WTC11 (cell line): ENCODE measurements around the gene ARHGAP26.

Experiments
- ELF4 ChIP-seq: sonication (generic); formaldehyde crosslinking; IDR thresholded peaks from 2 replicates; pipeline ENCODE4 v1.8.1; 2022; ENCODE audit warnings: low read depth, mild to moderate bottlenecking, moderate library complexity, missing genetic modification reagents
- FOXJ3 ChIP-seq: sonication (generic); formaldehyde crosslinking; IDR thresholded peaks from 2 replicates; pipeline ENCODE4 v1.9.0; 2021; ENCODE audit warnings: missing genetic modification reagents, mild to moderate bottlenecking, borderline replicate concordance
- HMGA2 ChIP-seq: fragments of 250-450 bp; sonication (Bioruptor Pico); IDR thresholded peaks from 2 replicates; pipeline ENCODE4 v1.4.0; 2021; ENCODE audit warnings: mild to moderate bottlenecking, moderate library complexity
- JAZF1 ChIP-seq: fragments of 250-450 bp; sonication (Bioruptor Pico); IDR thresholded peaks from 2 replicates; pipeline ENCODE4 v1.9.0; 2021; ENCODE audit warnings: moderate library complexity, mild to moderate bottlenecking, inconsistent platforms
- NFE2L1 ChIP-seq: sonication (generic); formaldehyde crosslinking; IDR thresholded peaks from 2 replicates; pipeline ENCODE4 v1.8.1; 2023; ENCODE audit warnings: missing genetic modification reagents
- NFYB ChIP-seq: sonication (generic); formaldehyde crosslinking; conservative IDR thresholded peaks from 2 replicates; pipeline ENCODE4 v1.8.0; 2022; ENCODE audit warnings: low read depth, missing genetic modification reagents
- NR1H2 ChIP-seq: sonication (generic); formaldehyde crosslinking; IDR thresholded peaks from 2 replicates; pipeline ENCODE4 v1.9.0; 2021; ENCODE audit warnings: mild to moderate bottlenecking, moderate library complexity, missing genetic modification reagents
- ZNF423 ChIP-seq: fragments of 250-450 bp; sonication (Bioruptor Pico); IDR thresholded peaks from 2 replicates; pipeline ENCODE4 v2.1.2; 2022; ENCODE audit warnings: mild to moderate bottlenecking, moderate library complexity
- TF ChIP-seq, protein P1 (sequence below): sonication (generic); formaldehyde crosslinking; IDR thresholded peaks from 2 replicates; pipeline ENCODE4 v1.8.1; 2023; ENCODE audit warnings: mild to moderate bottlenecking, missing genetic modification reagents, moderate library complexity
- TF ChIP-seq, protein P2 (sequence below): sonication (generic); formaldehyde crosslinking; conservative IDR thresholded peaks from 2 replicates; pipeline ENCODE4 v1.8.1; 2022; ENCODE audit warnings: mild to moderate bottlenecking, missing genetic modification reagents
- TF ChIP-seq, protein P3 (sequence below): sonication (generic); formaldehyde crosslinking; IDR thresholded peaks from 2 replicates; pipeline ENCODE4 v1.8.1; 2022; ENCODE audit warnings: low read depth, missing genetic modification reagents, borderline replicate concordance
- TF ChIP-seq, protein P4 (sequence below): sonication (generic); formaldehyde crosslinking; conservative IDR thresholded peaks from 2 replicates; pipeline ENCODE4 v1.8.1; 2023; ENCODE audit warnings: mild to moderate bottlenecking, low read depth, missing genetic modification reagents, moderate library complexity
- TF ChIP-seq, protein P5 (sequence below): fragments of 200-600 bp; IDR thresholded peaks from 2 replicates; pipeline ENCODE4 v1.8.0; 2022; ENCODE audit warnings: antibody characterized with exemption
- TF ChIP-seq, protein P6 (sequence below): sonication (generic); formaldehyde crosslinking; IDR thresholded peaks from 2 replicates; pipeline ENCODE4 v1.8.1; 2023; ENCODE audit warnings: mild to moderate bottlenecking, moderate library complexity, missing genetic modification reagents

DNA sequence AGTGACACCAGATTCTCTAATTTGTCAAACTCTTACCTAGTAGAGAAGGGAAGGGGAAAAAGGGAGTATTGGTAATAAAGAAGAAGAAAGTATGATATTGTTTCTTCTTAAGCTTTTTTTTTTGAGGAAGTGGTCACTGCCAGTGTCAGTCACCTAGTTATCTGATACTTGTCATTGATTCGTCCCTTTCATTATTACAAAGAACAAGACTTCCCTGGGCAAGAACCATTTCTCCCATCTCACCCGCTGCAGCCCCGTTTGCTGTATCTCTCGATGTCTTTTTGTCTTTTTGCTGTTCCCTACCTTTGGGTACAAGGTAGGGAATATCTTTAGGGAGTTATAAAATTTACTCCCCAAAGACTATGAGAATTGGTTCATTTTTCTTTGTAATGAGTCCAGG is 249.0 kb downstream of the ARHGAP26 start:
- TF ChIP-seq, protein P1, sequence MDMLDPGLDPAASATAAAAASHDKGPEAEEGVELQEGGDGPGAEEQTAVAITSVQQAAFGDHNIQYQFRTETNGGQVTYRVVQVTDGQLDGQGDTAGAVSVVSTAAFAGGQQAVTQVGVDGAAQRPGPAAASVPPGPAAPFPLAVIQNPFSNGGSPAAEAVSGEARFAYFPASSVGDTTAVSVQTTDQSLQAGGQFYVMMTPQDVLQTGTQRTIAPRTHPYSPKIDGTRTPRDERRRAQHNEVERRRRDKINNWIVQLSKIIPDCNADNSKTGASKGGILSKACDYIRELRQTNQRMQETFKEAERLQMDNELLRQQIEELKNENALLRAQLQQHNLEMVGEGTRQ (CRISPR knock-in tag) = no peak
- TF ChIP-seq ELF4 (CRISPR knock-in tag) (no peak), NFYB (no peak), JAZF1 (no peak), FOXJ3 (CRISPR knock-in tag) (no peak), NFE2L1 (CRISPR knock-in tag) (no peak), NR1H2 (CRISPR knock-in tag) (no peak), HMGA2 (CRISPR knock-in tag) (no peak), ZNF423 (CRISPR knock-in tag) (no peak)
- TF ChIP-seq, protein P2, sequence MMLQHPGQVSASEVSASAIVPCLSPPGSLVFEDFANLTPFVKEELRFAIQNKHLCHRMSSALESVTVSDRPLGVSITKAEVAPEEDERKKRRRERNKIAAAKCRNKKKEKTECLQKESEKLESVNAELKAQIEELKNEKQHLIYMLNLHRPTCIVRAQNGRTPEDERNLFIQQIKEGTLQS = no peak
- TF ChIP-seq, protein P3, sequence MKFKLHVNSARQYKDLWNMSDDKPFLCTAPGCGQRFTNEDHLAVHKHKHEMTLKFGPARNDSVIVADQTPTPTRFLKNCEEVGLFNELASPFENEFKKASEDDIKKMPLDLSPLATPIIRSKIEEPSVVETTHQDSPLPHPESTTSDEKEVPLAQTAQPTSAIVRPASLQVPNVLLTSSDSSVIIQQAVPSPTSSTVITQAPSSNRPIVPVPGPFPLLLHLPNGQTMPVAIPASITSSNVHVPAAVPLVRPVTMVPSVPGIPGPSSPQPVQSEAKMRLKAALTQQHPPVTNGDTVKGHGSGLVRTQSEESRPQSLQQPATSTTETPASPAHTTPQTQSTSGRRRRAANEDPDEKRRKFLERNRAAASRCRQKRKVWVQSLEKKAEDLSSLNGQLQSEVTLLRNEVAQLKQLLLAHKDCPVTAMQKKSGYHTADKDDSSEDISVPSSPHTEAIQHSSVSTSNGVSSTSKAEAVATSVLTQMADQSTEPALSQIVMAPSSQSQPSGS (CRISPR knock-in tag) = no peak
- TF ChIP-seq, protein P4, sequence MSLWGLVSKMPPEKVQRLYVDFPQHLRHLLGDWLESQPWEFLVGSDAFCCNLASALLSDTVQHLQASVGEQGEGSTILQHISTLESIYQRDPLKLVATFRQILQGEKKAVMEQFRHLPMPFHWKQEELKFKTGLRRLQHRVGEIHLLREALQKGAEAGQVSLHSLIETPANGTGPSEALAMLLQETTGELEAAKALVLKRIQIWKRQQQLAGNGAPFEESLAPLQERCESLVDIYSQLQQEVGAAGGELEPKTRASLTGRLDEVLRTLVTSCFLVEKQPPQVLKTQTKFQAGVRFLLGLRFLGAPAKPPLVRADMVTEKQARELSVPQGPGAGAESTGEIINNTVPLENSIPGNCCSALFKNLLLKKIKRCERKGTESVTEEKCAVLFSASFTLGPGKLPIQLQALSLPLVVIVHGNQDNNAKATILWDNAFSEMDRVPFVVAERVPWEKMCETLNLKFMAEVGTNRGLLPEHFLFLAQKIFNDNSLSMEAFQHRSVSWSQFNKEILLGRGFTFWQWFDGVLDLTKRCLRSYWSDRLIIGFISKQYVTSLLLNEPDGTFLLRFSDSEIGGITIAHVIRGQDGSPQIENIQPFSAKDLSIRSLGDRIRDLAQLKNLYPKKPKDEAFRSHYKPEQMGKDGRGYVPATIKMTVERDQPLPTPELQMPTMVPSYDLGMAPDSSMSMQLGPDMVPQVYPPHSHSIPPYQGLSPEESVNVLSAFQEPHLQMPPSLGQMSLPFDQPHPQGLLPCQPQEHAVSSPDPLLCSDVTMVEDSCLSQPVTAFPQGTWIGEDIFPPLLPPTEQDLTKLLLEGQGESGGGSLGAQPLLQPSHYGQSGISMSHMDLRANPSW (CRISPR knock-in tag) = no peak
- TF ChIP-seq, protein P5, sequence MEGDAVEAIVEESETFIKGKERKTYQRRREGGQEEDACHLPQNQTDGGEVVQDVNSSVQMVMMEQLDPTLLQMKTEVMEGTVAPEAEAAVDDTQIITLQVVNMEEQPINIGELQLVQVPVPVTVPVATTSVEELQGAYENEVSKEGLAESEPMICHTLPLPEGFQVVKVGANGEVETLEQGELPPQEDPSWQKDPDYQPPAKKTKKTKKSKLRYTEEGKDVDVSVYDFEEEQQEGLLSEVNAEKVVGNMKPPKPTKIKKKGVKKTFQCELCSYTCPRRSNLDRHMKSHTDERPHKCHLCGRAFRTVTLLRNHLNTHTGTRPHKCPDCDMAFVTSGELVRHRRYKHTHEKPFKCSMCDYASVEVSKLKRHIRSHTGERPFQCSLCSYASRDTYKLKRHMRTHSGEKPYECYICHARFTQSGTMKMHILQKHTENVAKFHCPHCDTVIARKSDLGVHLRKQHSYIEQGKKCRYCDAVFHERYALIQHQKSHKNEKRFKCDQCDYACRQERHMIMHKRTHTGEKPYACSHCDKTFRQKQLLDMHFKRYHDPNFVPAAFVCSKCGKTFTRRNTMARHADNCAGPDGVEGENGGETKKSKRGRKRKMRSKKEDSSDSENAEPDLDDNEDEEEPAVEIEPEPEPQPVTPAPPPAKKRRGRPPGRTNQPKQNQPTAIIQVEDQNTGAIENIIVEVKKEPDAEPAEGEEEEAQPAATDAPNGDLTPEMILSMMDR = no peak
- TF ChIP-seq, protein P6, sequence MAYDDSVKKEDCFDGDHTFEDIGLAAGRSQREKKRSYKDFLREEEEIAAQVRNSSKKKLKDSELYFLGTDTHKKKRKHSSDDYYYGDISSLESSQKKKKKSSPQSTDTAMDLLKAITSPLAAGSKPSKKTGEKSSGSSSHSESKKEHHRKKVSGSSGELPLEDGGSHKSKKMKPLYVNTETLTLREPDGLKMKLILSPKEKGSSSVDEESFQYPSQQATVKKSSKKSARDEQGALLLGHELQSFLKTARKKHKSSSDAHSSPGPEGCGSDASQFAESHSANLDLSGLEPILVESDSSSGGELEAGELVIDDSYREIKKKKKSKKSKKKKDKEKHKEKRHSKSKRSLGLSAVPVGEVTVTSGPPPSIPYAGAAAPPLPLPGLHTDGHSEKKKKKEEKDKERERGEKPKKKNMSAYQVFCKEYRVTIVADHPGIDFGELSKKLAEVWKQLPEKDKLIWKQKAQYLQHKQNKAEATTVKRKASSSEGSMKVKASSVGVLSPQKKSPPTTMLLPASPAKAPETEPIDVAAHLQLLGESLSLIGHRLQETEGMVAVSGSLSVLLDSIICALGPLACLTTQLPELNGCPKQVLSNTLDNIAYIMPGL = no peak
